Stimulated activated CD8-positive, alpha-beta memory T cell treated with anti-CD3 and anti-CD28 coated beads, Interleukin-7, amount 100 ng/mL, for 48 hours (primary cell): ENCODE measurements around the gene CFAP119.

Experiments used
- DNase-seq, 2 donors: peaks; one replicate each; pipeline ENCODE4 v3.0.0-alpha.2; 2020; ENCODE audit warnings: low read depth in 1 of 2; ENCODE audit errors: extremely low read depth in 1 of 2

The CFAP119 gene

GRCh38 chr16:30715750-30716445, 46.0 kb downstream of the CFAP119 start:
- DNase-seq = peak in 1 of 2 donors; percentile 44

GRCh38 chr16:30711712-30712111, 50.1 kb downstream of the CFAP119 start:
- DNase-seq = no peak

DNA sequence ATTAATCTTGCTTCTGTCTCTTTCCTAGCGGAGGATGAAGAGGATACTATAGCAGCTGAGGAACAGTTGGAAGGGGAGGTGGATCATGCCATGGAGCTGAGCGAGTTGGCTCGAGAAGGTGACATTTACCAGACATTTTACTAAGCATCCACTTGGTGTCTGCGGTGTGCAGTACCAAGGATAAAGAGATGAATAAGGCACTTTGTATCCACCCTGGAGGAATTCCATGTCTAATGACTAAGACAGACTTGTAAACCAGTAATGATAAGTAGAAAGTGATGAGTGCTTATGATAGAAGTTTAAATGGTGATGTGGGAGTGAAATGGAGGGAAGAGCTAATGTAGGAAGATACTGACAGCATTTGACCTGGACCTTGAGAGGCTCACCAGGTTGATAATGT, 50.9 kb downstream of the CFAP119 start:
- no peak for DNase-seq
